GM21529 (cell line): Measurements from ENCODE around the gene PHLDA3.

Experiments used
- ATAC-seq: cut with Tn5 transposase; IDR thresholded peaks from one replicate; pipeline ENCODE4 v1.9.1; 2021; ENCODE audit not compliant: unreplicated experiment

The PHLDA3 gene

DNA sequence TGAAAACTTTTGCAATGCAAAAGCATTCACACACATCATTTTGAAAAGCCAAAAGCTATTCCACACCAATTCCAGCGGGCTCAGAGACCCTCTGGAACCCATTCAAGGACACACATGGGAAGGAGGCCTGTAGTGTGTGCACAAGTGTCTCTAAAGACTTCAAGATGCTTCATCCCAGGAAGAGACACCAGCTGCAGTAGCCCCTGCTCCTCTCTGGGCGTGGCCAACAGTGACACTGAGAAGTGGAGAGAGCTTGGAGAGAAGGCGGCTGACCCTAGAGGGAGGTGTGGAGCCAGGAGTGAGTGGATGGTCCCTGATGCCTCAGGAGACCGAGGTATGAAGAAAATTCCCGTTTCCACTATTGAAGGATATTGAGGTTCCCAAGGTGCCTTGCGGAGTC, 32.6 kb downstream of the PHLDA3 start:
- ATAC-seq, result no peak

- ATAC-seq, result no peak
Measured at GRCh38 chr1:201434266-201434665, 34.7 kb downstream of the PHLDA3 start.

GRCh38 chr1:201433609-201434008, 35.4 kb downstream of the PHLDA3 start:
- ATAC-seq, result no peak

DNA sequence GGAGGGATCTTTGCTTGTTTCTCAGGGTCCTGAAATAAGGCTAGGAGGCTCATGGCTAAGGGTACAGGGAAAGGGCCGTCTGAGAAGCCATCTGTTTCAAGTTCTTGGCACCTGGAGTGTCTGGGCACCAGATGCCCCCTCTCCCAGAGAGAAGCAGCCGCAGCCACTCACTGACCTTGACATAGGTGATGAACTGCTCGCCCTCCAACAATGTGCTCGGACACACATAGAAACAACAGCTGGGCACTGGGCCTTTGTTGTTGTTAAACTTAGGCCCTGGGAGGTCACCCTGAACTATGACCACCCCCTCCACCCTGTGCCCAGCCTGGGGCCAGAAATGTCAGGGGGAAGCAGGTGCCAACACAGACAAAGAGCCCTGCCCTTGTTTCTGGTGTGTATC, 38.2 kb downstream of the PHLDA3 start:
- ATAC-seq, result no peak

- no peak for ATAC-seq
Measured at GRCh38 chr1:201429736-201430501, 39.1 kb downstream of the PHLDA3 start.

DNA sequence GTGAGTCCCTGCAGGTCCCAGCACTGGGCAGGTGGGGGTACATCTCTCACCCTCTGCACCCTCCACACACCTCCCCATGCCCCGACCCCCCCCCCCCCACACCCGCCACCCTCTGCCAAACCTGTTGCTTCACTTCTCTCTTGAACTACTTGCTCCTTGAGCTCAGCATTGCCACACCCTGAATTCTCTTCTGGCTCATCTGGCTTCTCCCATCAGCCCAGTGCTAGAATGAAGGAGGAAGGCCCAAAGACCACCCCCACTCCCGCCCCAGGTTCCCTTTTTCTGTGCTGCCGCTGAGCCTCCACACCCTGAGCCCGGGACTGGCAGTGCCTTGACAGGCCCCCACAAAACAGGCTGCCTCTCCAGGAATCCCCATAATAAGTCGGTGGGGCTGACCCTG, 41.0 kb downstream of the PHLDA3 start:
- no peak for ATAC-seq

DNA sequence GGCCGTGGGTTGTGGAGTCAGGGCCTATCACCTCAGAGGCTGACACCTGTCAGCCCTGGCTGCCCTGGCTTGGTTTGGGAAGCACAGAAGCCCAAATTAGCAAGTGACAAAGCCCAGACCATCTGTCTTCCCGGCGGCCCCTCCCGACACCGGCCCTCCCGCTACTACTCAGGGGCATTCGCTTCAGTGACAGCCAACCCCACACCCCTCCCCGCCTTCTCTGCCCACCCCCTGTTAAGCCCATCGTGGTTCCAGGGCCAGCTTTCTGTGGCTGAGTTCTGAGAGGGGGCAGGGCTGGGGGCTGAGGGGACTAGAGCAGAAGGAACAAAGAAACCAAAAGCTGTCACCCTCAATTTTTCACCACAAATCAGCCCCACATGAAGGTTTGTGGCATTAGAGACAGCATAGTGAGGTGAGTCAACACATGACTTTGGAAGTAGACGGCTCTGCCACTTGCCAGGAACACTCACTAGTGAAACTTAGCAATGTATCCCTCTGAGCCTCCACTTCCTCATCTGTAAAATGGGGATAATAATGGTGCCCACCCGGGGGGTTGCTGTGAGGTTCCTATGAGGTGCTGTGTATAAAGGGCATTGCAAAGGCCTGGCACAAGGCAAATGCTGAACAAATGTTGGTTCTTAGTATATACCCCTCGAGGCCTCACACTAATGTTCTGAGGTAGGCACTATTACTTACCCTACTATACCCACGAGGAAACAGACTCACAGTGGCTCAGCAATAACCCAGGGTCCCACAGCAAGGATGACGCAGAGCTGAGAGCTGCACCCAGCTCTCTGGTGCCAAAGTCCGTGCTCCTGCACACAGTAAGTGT, 42.3 kb downstream of the PHLDA3 start:
- no peak for ATAC-seq

DNA sequence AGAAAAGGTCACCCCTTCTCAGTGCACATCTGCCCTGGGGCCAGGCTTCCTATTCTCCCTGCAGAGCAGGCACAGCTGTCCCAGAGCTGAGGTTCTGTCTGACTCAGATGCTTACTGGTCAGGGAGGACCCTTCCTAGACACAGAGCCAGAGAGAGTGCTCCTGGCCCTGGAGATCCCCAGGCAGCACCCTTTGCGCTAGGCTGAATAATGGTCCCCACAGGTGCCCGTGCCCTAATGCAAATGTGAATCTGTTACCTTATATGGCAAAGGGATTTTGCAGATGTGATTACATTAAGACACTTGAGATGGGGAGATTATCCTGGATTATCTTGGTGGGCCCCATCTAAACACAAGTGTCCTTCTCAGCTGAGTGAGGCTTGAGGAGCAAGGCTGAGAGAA, 44.8 kb downstream of the PHLDA3 start:
- no peak for ATAC-seq

GRCh38 chr1:201423655-201424054, 45.3 kb downstream of the PHLDA3 start:
- no peak for ATAC-seq

DNA sequence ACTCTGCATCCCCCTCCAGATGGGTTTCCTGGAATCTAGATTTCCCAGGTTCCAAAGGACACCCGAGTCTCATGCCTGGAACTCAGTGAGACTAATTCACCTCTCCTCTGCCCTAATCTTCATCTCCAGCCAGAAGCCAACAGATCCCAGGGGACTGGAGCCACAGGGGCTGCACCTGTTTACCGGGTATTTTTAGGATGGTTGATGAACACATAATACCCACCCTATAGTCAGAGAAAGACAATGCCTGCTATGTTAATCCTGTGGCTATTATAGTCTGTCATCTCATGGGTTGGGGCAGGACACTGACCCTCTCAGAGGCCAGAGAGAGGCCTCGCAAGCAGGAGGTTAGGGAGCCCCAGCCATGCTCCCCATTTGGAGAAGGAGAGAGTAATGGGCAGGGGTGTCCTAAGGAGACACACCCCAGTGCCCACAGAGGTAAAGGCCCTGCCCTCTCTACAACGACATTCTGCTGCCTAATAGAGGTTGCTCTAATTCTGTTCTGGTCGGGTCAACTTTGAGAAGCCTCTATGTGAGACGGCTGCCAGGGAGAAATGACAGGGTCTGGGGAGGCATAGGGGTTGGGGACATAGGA, 46.5 kb downstream of the PHLDA3 start:
- no peak for ATAC-seq

DNA sequence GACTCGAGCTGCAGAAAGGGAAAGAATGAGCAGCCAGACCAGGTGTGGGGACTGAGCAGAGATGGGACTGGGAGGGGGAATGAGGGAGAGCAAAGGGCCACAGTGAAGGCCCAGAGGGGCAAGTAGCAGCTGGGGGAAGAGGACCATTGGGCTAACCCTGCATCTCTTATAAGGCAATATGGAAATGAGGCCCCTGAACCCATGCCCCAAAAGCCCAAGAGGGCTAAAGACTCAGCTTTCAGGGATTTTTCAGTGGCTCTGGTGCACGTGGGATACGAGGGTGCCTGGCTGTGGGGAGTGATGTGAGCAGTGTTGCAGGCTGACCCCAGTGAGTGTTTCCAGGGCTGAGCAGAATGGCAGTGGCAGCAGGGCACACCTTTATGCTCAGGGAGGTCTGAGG, 47.0 kb downstream of the PHLDA3 start:
- ATAC-seq, result no peak

DNA sequence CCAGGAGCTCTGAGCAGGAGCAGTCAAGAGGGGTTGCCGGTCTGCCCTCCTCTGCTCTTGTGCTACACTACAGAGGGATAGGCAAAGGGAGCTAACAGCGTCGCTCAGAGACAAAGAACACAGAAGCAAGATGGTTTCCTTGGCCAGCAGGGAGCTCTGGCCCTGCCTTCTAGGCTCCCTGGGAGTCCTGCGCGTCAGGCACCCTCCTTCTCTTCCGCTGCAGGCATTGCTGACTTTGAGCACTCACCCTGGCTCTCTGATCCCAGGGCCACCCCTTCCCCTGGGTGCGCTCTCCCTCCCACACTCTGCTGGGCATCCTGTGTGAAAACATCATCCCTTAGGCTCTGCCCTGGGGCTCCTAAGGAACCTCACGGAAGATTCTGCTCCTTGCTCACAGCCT, 47.9 kb downstream of the PHLDA3 start:
- ATAC-seq, result no peak

- no peak for ATAC-seq
Measured at GRCh38 chr1:201420608-201421002, 48.4 kb downstream of the PHLDA3 start.

DNA sequence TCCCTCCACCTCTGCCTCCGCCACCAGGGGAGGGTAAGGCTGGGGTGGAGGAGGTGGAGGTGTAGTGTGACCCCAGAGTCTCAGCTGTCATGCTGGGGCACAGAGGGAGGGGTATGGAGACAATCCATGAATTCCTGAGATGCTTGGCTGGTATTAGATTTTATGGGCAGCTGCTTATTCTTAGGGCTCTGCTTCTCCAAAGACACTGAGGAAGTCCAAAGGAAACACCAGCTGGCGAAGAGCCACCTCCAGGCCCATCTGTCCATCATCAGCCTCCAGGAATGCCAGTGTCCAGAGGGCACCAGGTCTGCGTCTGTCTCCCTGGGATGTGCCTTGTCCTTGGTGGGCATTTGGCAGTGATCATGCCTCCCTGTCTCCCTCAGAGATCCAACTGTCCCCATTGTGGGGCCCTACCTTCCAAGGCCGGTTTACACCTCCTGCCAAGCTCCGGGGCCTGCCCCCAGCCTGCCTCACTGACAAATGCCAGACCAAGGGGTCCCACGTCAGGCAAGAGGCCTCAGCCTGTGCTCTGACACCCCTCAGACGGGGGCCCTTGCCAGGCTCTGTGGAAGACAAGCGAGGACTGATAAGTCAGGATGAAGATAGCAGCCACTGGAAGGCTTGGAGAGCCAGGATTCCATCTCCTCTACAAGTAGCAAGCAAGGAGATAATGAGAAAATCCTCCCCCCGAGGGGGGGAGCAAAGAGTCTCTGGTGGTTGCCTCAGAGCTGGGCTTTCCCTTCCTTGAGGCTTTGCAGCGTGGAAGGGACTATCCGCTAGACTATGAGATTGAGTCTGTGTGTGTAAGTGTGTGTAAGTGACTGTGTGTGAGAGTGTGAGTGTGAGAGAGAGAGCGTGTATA, 49.0 kb downstream of the PHLDA3 start:
- ATAC-seq, result no peak

DNA sequence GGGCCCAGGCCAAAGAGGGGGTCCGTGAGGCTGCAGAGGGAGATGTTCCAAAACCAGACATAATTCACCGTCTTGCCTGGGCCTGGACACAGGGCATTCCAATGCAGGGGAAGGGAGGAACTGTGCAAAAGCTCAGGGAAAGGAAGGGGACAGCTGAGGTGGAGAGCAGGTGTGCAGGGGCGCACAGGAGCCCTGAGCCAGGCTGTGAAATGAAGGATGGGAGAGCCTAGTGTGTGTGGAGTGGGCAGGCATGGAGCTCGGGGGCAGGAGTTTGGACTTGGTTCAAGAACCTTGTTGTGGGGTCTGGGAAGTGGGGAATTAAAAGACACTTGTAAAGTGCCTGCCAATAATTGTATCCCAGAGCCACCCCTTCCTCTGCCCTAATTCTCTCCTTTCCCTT, 49.7 kb downstream of the PHLDA3 start:
- ATAC-seq, result no peak

- ATAC-seq, result no peak
Measured at GRCh38 chr1:201418461-201418860, 50.5 kb downstream of the PHLDA3 start.
